HEK293 (cell line): ENCODE measurements around the gene CASZ1.
A peak's percentile ranks its signal among the peaks of the same experiment; 100 is the strongest.

ENCODE experiments used
- CTCF ChIP-seq: fragments of 450-650 bp; formaldehyde crosslinking; IDR thresholded peaks from 2 replicates; pipeline ENCODE4 v1.5.1; 2016; ENCODE audit warnings: missing biosample characterization, missing genetic modification characterization
- YY1 ChIP-seq: fragments of 450-650 bp; formaldehyde crosslinking; IDR thresholded peaks from 2 replicates; pipeline ENCODE4 v1.5.1; 2018; ENCODE audit warnings: missing biosample characterization, missing genetic modification characterization
- ZBTB11 ChIP-seq: fragments of 450-650 bp; formaldehyde crosslinking; conservative IDR thresholded peaks from 2 replicates; pipeline ENCODE4 v1.5.1; 2016; ENCODE audit warnings: low read depth, missing biosample characterization, missing genetic modification characterization
- ZNF138 ChIP-seq: fragments of 450-650 bp; formaldehyde crosslinking; IDR thresholded peaks from 2 replicates; pipeline ENCODE4 v1.5.1; 2016; ENCODE audit warnings: missing biosample characterization, missing genetic modification characterization, borderline replicate concordance
- ZNF24 ChIP-seq: fragments of 450-650 bp; formaldehyde crosslinking; IDR thresholded peaks from 2 replicates; pipeline ENCODE4 v1.5.1; 2016; ENCODE audit warnings: missing biosample characterization, missing genetic modification characterization
- ZNF274 ChIP-seq, 2 experiments: fragments of 200-500 bp in 1 of 2; fragments of 450-650 bp in 1 of 2; sonication (Bioruptor generic) in 1 of 2; formaldehyde crosslinking in 1 of 2; IDR thresholded peaks; 2 replicates each; pipeline versions ENCODE4 v1.5.1 to v1.6.1; 2014 to 2016; ENCODE audit warnings: borderline replicate concordance in 1 of 2, inconsistent platforms in 1 of 2, low read length in 1 of 2, missing biosample characterization in 1 of 2, missing genetic modification characterization in 1 of 2
- ZNF350 ChIP-seq: fragments of 450-650 bp; formaldehyde crosslinking; IDR thresholded peaks from 2 replicates; pipeline ENCODE4 v1.5.0; 2017; ENCODE audit warnings: missing biosample characterization, mild to moderate bottlenecking, missing genetic modification characterization
- ZNF639 ChIP-seq: fragments of 450-650 bp; formaldehyde crosslinking; IDR thresholded peaks from 2 replicates; pipeline ENCODE4 v1.5.1; 2016; ENCODE audit warnings: missing biosample characterization, missing genetic modification characterization
- ZNF704 ChIP-seq: fragments of 450-650 bp; formaldehyde crosslinking; IDR thresholded peaks from 2 replicates; pipeline ENCODE4 v1.5.1; 2016; ENCODE audit warnings: missing biosample characterization, missing genetic modification characterization
- ZNF776 ChIP-seq: fragments of 450-650 bp; formaldehyde crosslinking; IDR thresholded peaks from 2 replicates; pipeline ENCODE4 v1.5.0; 2017; ENCODE audit warnings: missing biosample characterization, missing genetic modification characterization, borderline replicate concordance
- ZNF830 ChIP-seq: fragments of 450-650 bp; IDR thresholded peaks from 2 replicates; pipeline ENCODE4 v1.5.0; 2018; ENCODE audit warnings: missing biosample characterization, missing genetic modification characterization, low read depth, mild to moderate bottlenecking, moderate library complexity
- ZSCAN18 ChIP-seq: fragments of 450-650 bp; formaldehyde crosslinking; IDR thresholded peaks from 2 replicates; pipeline ENCODE4 v1.5.1; 2016; ENCODE audit warnings: missing biosample characterization, missing genetic modification characterization
- ZSCAN30 ChIP-seq: fragments of 450-650 bp; IDR thresholded peaks from 2 replicates; pipeline ENCODE4 v1.5.1; 2018; ENCODE audit warnings: missing biosample characterization, mild to moderate bottlenecking, missing genetic modification characterization, moderate library complexity

- TF ChIP-seq YY1 (tag by site-specific recombination), result no peak
- TF ChIP-seq CTCF (tag by site-specific recombination), result no peak
- TF ChIP-seq ZNF138, result no peak
- TF ChIP-seq ZNF350 (tag by site-specific recombination), result no peak
- no peak for TF ChIP-seq ZBTB11 (tag by site-specific recombination)
- TF ChIP-seq ZSCAN18 (tag by site-specific recombination), result no peak
- no peak for TF ChIP-seq ZNF704 (tag by site-specific recombination)
- TF ChIP-seq ZNF274 (IDR thresholded peaks at IDR 0.05; ENCODE audit: low read length), result no peak
- no peak for TF ChIP-seq ZNF274 (tag by site-specific recombination; IDR thresholded peaks at IDR 0.05; ENCODE audit: borderline replicate concordance)
- 0 out of 2 replicates have a peak, but pooled peaks have one; percentile 63 for TF ChIP-seq ZNF639 (tag by site-specific recombination)
- no peak for TF ChIP-seq ZNF776
- no peak for TF ChIP-seq ZNF24 (tag by site-specific recombination)
- TF ChIP-seq ZSCAN30 (tag by site-specific recombination), result no peak
- no peak for TF ChIP-seq ZNF830 (tag by site-specific recombination)
These were observed 65.5 kb downstream of the CASZ1 start for GRCh38 chr1:10730985-10731384.
